Measurements from ENCODE around the gene OR51D1. TPM values are rescaled to one million over a fixed set of nuclear protein-coding genes. Genes with fewer than 3 reads are reported as not detected.

The OR51D1 gene, protein sequence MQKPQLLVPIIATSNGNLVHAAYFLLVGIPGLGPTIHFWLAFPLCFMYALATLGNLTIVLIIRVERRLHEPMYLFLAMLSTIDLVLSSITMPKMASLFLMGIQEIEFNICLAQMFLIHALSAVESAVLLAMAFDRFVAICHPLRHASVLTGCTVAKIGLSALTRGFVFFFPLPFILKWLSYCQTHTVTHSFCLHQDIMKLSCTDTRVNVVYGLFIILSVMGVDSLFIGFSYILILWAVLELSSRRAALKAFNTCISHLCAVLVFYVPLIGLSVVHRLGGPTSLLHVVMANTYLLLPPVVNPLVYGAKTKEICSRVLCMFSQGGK
- total RNA-seq = not detected in 2 replicates

GRCh38 chr11:4636962-4637661 lies at the start of gene OR51D1:
Gene OR51D1 (plus strand): TSS chr11:4637477. CDS start chr11:4639791, 2,314 bp downstream.

GRCh38 chr11:4593739-4594138 lies 43.5 kb upstream of the OR51D1 start, which contains the start of gene OR52I1:
Gene OR52I1 (plus strand): TSS chr11:4594039. CDS start chr11:4594039, 0 bp downstream.

GRCh38 chr11:4607781-4608666 lies 29.3 kb upstream of the OR51D1 start, which contains the start of gene TRIM68:
Gene TRIM68 (minus strand): TSS chr11:4608231. CDS start chr11:4605504, 2,727 bp downstream.

GRCh38 chr11:4643682-4644081 lies 6.4 kb downstream of the OR51D1 start, which contains the start of gene OR51E1:
Gene OR51E1 (plus strand): TSS chr11:4643982. CDS start chr11:4652527, 8,545 bp downstream.

Other genes with a start within 250 kb of the OR51D1 start
- 12.6 and 14.5 TPM in 2 replicates for gene TRIM21, start 243.8 kb upstream of the OR51D1 start, total RNA-seq
- not detected in 2 replicates for gene OR52K2, start 188.2 kb upstream of the OR51D1 start, total RNA-seq
- gene OR52K1, start 154.8 kb upstream of the OR51D1 start, total RNA-seq = not detected in 2 replicates
- gene OR52M1, start 92.3 kb upstream of the OR51D1 start, total RNA-seq = not detected in 2 replicates
- gene OR52I2, start 55.7 kb upstream of the OR51D1 start, total RNA-seq = not detected in 2 replicates
- gene OR52I1, start 43.4 kb upstream of the OR51D1 start, total RNA-seq = not detected in 2 replicates
- 9.1 and 9.6 TPM in 2 replicates for gene TRIM68, start 29.2 kb upstream of the OR51D1 start, total RNA-seq
- 0.03 TPM in 1 of 2 replicates, not detected in the other for gene OR51E1, start 6.5 kb downstream of the OR51D1 start, total RNA-seq
- gene OR51E2, start 60.4 kb downstream of the OR51D1 start, total RNA-seq = 0.33 TPM in 1 of 2 replicates, not detected in the other
- not detected in 2 replicates for gene MMP26, start 67.3 kb downstream of the OR51D1 start, total RNA-seq
- gene OR51F1, start 132.5 kb downstream of the OR51D1 start, total RNA-seq = not detected in 2 replicates
- not detected in 2 replicates for gene OR52R1, start 166.9 kb downstream of the OR51D1 start, total RNA-seq
- gene OR51F2, start 183.8 kb downstream of the OR51D1 start, total RNA-seq = not detected in 2 replicates
- gene OR51S1, start 211.7 kb downstream of the OR51D1 start, total RNA-seq = not detected in 2 replicates
- gene OR51T1, start 244.4 kb downstream of the OR51D1 start, total RNA-seq = not detected in 2 replicates

Measured in smooth muscle cell of the pulmonary artery (primary cell).